ENCODE measurements around the gene TRIM17.
"Not testable (repeated sequence)": the region's sequence is repeated elsewhere in the genome, so short reads cannot be mapped to it uniquely, and the experiment has no call there.

TRIM17 gene

GRCh38 chr1:228448372-228448771 is 31.7 kb upstream of the TRIM17 start:
- DNase-seq (ENCODE audit: low read depth in 2 of 2) = no peak

- no peak for DNase-seq (ENCODE audit: low read depth in 2 of 2)
Observed at GRCh38 chr1:228446852-228447251, 30.2 kb upstream of the TRIM17 start.

DNA sequence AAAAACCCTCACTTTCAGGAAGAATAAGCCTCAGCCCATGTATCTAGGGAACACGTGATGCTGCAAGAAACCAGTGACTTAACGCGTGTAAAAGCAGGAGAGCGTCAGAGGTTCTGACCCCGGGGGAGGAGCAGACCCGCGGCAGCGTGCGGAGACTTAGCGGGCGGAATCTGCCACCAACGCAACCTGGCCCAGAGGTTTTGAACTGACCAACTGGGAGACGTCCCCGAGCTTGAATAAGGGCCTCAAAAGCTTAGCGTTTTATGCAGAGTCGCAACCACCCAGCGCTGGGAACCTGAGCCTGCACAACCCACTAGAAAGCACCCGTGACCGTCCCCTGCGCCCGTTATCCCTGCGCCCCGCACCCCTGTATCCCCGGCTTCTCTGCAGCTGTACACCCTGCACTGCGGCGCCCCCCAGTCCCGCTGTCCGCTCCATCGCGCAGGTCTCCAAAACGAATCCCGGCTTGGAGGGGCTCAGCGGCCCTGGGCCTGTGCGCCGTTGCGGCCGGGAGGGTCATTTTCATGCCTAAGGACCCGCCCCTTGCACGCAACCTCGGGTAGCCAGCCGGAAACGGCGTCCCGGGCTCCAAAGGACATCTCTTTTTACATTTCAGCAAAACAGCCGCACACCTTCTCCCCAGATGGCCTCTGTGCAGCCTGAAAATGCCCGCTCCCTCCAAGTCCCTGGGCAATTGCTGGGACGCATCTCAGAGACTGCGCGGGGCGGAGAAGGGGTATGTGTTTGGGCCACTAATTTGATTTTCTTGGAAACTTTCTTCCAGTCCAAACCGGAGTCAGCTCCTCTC is 29.4 kb upstream of the TRIM17 start:
- DNase-seq (ENCODE audit: low read depth in 2 of 2) = no peak

- no peak for DNase-seq (ENCODE audit: low read depth in 2 of 2)
Observed at GRCh38 chr1:228445490-228445842, 28.8 kb upstream of the TRIM17 start.

- no peak for DNase-seq (ENCODE audit: low read depth in 2 of 2)
Observed at GRCh38 chr1:228443395-228443794, 26.7 kb upstream of the TRIM17 start.

- no peak for DNase-seq (ENCODE audit: low read depth in 2 of 2)
Observed at GRCh38 chr1:228440761-228441500, 24.3 kb upstream of the TRIM17 start.

DNA sequence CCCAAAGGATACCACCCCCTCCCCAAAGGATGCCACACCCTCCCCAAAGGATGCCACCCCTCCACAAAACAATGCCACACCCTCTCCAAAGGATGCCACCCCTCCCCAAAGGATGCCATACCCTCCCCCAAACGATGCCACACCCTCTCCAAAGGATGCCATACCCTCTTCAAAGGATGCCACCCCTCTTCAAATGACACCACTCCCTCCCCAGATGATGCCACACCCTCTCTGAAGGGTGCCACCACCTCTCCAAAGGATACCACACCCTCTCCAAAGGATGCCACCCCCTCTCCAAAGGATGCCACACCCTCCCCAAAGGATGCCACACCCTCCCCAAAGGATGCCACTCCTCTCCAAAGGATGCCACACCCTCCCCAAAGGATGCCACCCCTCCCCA is 21.6 kb upstream of the TRIM17 start:
- no peak for DNase-seq (ENCODE audit: low read depth in 2 of 2)

- DNase-seq (ENCODE audit: low read depth in 2 of 2) = no peak
Observed at GRCh38 chr1:228437424-228437962, 20.8 kb upstream of the TRIM17 start.

DNA sequence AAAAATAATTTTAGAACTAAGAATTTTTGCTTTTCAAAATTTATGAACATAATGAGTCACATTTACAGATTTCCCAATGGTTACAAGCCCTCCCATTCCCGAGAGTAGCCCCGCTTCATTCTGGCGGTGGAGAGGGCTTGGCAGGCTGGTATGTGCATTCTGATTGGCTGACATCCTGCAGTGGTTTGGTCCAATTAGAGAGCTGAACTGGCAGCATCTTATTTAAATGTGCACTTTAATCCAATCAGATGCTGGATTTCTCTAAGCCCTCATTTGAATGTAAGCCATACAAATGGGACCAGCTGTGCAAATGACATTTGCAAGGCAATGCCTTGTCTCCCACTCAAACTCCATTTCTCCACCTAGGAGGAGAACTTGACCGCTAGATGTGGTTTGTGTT is 18.0 kb upstream of the TRIM17 start:
- no peak for DNase-seq (ENCODE audit: low read depth in 2 of 2)

GRCh38 chr1:228433337-228434053 is 16.8 kb upstream of the TRIM17 start:
- DNase-seq (ENCODE audit: low read depth in 2 of 2) = not testable (repeated sequence)

DNA sequence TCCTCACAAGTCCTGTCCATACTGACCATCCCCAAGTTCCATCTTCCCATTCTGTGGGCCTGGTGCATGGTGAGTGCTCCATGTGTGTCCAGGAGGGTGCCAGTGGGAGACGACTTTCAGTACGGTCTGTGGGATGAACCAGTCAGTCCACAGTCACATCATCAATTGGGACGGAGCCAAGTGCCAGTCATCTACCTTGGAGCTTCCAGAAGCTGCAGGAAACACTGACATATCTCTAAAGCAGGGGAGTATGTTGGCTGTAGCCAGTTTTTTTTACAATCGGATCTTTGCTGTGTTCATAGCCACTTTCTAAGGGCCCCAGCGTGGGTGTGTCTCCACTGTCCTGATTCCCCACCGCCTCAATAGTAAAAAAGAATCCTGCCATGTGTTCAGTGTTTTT is 13.6 kb upstream of the TRIM17 start:
- no peak for DNase-seq (ENCODE audit: low read depth in 2 of 2)

- DNase-seq (ENCODE audit: low read depth in 2 of 2) = no peak
Observed at GRCh38 chr1:228429698-228430097, 13.0 kb upstream of the TRIM17 start.

GRCh38 chr1:228429007-228429406 is 12.3 kb upstream of the TRIM17 start:
- DNase-seq (ENCODE audit: low read depth in 2 of 2) = no peak

GRCh38 chr1:228428412-228428811 is 11.8 kb upstream of the TRIM17 start:
- DNase-seq (ENCODE audit: low read depth in 2 of 2) = no peak

GRCh38 chr1:228426518-228427175 is 10.0 kb upstream of the TRIM17 start:
- DNase-seq (ENCODE audit: low read depth in 2 of 2) = no peak

- no peak for DNase-seq (ENCODE audit: low read depth in 2 of 2)
Observed at GRCh38 chr1:228424685-228425660, 8.3 kb upstream of the TRIM17 start.

GRCh38 chr1:228423404-228424053 is 6.9 kb upstream of the TRIM17 start:
- DNase-seq (ENCODE audit: low read depth in 2 of 2) = no peak

DNA sequence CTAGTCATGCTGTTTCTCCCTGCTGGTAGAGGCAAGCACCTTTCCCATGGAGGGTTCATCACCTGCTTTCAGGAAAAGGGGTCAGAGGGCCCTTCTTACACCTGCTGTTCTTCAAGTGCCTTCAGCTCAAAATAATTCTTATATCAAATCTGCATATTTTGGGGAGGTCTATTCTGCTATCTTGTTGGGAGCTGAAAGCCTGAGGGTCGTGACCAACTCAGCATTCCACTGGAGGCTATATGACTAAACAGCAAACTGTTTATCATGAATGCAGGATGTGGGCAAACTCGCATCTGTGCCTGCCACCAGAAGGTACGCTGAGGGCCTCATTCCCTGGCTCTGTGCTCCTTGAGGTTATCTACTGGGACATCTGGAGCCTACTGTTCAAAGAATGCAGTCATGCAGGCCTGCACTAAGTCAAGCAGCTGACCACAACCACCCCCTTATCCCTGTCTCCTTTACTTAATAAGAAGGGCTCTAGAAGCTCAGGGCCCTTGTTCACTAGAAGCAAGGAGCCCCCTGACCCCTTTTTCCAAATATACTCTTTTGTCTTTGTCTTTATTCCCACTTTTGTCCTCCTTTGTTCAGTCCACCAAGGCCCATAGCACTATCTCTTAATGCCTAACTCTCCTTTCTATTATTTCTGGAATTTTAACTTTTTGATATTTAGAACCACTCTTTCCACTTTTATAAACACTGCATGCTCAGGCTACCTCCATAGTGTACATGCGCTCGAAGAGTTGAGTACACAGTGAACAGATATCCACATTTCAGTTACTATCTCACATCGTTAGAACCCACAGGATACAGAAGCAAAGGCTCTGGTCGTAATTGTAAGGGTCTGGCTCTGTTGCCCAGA is 4.5 kb upstream of the TRIM17 start:
- DNase-seq (ENCODE audit: low read depth in 2 of 2) = no peak
